Measurements from ENCODE around the gene SEMA4F. TPM values are rescaled to one million over a fixed set of nuclear protein-coding genes. Genes with fewer than 3 reads are reported as not detected.

SEMA4F gene
- total RNA-seq, 4 donors from 2014 or later, result 2.8 to 5.5 (median 5.3) TPM

GRCh38 chr2:74682501-74682900 lies 28.5 kb downstream of the SEMA4F start:
- no peaks in the 10 kb centered on the region for H3K9me3 ChIP-seq
- peaks cover 12 to 38% (median 22%) of the 10 kb centered on the region in 4 donors for H3K36me3 ChIP-seq
- no peak overlapping the region for H3K4me3 ChIP-seq
- no peaks in the 10 kb centered on the region for H3K27me3 ChIP-seq
- TF ChIP-seq, protein P1, sequence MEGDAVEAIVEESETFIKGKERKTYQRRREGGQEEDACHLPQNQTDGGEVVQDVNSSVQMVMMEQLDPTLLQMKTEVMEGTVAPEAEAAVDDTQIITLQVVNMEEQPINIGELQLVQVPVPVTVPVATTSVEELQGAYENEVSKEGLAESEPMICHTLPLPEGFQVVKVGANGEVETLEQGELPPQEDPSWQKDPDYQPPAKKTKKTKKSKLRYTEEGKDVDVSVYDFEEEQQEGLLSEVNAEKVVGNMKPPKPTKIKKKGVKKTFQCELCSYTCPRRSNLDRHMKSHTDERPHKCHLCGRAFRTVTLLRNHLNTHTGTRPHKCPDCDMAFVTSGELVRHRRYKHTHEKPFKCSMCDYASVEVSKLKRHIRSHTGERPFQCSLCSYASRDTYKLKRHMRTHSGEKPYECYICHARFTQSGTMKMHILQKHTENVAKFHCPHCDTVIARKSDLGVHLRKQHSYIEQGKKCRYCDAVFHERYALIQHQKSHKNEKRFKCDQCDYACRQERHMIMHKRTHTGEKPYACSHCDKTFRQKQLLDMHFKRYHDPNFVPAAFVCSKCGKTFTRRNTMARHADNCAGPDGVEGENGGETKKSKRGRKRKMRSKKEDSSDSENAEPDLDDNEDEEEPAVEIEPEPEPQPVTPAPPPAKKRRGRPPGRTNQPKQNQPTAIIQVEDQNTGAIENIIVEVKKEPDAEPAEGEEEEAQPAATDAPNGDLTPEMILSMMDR (IDR thresholded peaks at IDR 0.05), result no peak
- H3K27ac ChIP-seq (replicated peaks in 1 of 4), result no peak overlapping the region
- peak; percentile 34 for DNase-seq (ENCODE audit: extremely low spot score)
- H3K4me1 ChIP-seq, result no peaks in the 10 kb centered on the region
- intact Hi-C loops (cut with DNase I), result no loop called here

DNA sequence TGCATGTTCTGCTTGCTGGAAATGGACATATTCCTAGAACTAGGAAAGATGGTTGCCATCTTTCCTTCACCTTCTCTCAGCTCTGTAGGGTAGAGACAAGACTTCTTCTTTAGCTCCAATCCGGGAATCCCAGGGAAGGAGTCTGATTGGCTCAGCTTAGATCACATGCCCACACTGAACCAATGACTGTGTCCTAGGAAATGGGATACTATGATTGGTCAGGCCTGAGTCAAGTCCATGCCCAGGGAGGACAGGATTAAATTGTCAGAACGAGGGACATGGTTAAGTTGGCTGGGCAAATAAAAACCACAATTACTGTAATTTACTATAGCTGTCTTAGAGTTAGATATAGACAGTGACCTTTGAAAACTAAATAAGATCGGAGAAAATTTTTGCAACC lies 31.4 kb downstream of the SEMA4F start:
- Histone ChIP-seq H3K4me3 (no peak overlapping the region), H3K27ac (replicated peaks in 1 of 4) (no peak overlapping the region), H3K27me3 (no peaks in the 10 kb centered on the region), H3K9me3 (no peaks in the 10 kb centered on the region), H3K4me1 (no peaks in the 10 kb centered on the region), H3K36me3 (peaks cover under 1 to 13% (median 3%) of the 10 kb centered on the region in 4 donors)
- DNase-seq (ENCODE audit: extremely low spot score), result peak; percentile 37
- WGBS, result 85% methylated on average over 3 of the region's 3 CpGs
- intact Hi-C loops (cut with DNase I), result no loop called here
- TF ChIP-seq POLR2AphosphoS5 (IDR thresholded peaks at IDR 0.05), result no peak
- TF ChIP-seq, protein P1 (IDR thresholded peaks at IDR 0.05), result no peak
- no peak for TF ChIP-seq EP300 (IDR thresholded peaks at IDR 0.05)
- no peak for TF ChIP-seq POLR2A (IDR thresholded peaks at IDR 0.05; ENCODE audit: low read depth)

GRCh38 chr2:74688881-74689280 lies 34.8 kb downstream of the SEMA4F start:
- Histone ChIP-seq H3K36me3 (no peaks in the 10 kb centered on the region), H3K4me3 (no peak overlapping the region), H3K27ac (replicated peaks in 1 of 4) (no peak overlapping the region), H3K27me3 (no peaks in the 10 kb centered on the region), H3K4me1 (no peaks in the 10 kb centered on the region), H3K9me3 (no peaks in the 10 kb centered on the region)
- intact Hi-C loops (cut with DNase I), result no loop called here
- WGBS, result 95% methylated on average over 1 of the region's 1 CpG
- TF ChIP-seq POLR2A (IDR thresholded peaks at IDR 0.05; ENCODE audit: low read depth) (no peak), EP300 (IDR thresholded peaks at IDR 0.05) (no peak), POLR2AphosphoS5 (IDR thresholded peaks at IDR 0.05) (no peak)
- TF ChIP-seq, protein P1 (IDR thresholded peaks at IDR 0.05), result no peak
- DNase-seq (ENCODE audit: extremely low spot score), result no peak

- no peak for DNase-seq (ENCODE audit: extremely low spot score)
- 72% methylated on average over 3 of the region's 3 CpGs for WGBS
- Histone ChIP-seq H3K27ac (replicated peaks in 1 of 4) (no peak overlapping the region), H3K27me3 (no peaks in the 10 kb centered on the region), H3K36me3 (no peaks in the 10 kb centered on the region), H3K4me1 (no peaks in the 10 kb centered on the region), H3K4me3 (no peak overlapping the region), H3K9me3 (no peaks in the 10 kb centered on the region)
- TF ChIP-seq POLR2A (IDR thresholded peaks at IDR 0.05; ENCODE audit: low read depth) (no peak), POLR2AphosphoS5 (IDR thresholded peaks at IDR 0.05) (no peak), EP300 (IDR thresholded peaks at IDR 0.05) (no peak)
- TF ChIP-seq, protein P1 (IDR thresholded peaks at IDR 0.05), result no peak
- intact Hi-C loops (cut with DNase I), result no loop called here
Measured at GRCh38 chr2:74689671-74690070, 35.6 kb downstream of the SEMA4F start.

DNA sequence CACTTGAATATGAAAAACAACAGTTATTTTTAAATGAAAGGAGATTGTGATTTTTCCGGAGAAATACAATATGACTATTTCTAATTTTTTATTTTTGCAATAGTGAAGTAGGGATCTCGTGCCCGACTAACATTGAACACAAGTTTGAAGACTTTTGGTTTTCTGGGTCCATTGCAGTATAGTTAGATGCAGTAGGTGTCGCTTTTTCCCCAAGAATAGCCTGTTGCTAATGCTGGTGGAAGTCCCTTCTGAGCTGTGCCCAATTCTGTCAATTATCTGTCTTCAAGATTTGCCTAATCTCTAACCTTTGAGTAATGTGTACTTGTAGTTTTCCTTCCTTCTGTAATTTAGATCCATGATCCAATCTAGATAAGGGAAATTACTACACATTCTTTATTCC lies 36.5 kb downstream of the SEMA4F start:
- Histone ChIP-seq H3K36me3 (no peaks in the 10 kb centered on the region), H3K27ac (replicated peaks in 1 of 4) (no peak overlapping the region), H3K4me1 (no peaks in the 10 kb centered on the region), H3K9me3 (no peaks in the 10 kb centered on the region), H3K27me3 (no peaks in the 10 kb centered on the region), H3K4me3 (no peak overlapping the region)
- DNase-seq (ENCODE audit: extremely low spot score), result no peak
- intact Hi-C loops (cut with DNase I), result no loop called here
- WGBS, result 11% methylated on average over 4 of the region's 4 CpGs
- TF ChIP-seq POLR2AphosphoS5 (IDR thresholded peaks at IDR 0.05) (no peak), EP300 (IDR thresholded peaks at IDR 0.05) (no peak), POLR2A (IDR thresholded peaks at IDR 0.05; ENCODE audit: low read depth) (no peak)
- TF ChIP-seq, protein P1 (IDR thresholded peaks at IDR 0.05), result peak; percentile 43 to 55 (median 43)
